ENCODE results near the gene ZNF428.

ZNF428 gene

DNA sequence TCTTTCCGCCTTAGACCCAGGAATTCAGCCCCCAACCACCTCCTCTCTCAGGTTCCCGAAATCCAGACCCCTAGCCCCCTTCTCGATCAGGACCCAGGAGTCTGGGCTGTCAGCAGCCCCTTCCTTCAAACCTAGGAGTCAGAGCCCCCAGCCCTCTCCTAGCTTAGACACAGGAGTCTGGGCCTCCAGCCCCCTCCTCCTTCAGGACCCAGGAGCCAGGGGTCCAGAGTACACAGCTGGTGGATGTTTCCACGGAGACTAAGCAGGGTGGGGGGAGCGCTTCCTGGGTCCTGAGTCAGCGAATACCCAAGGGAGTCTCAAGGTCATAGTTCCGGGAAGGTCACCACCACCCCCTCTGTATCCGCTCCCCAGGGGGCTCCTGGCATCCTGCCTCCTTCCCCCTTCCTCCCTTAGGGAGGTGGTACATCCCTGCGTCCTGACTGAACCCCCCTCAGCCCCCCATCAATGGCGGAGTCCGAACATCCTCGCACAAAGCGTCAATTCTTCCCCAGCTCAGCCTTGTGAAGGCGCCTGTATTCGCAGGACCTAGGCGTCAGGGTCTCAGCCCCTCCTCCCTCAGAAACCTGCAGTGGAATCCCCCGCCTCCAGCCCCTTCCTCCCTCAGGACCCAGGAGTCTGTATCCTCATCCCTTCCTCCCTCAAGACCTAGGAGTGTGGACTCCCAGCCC is 15.6 kb upstream of the ZNF428 start:
- no peaks in the 10 kb centered on the region for H3F3A ChIP-seq (ENCODE audit: low read depth)
- no peaks in the 10 kb centered on the region for H3K79me2 ChIP-seq (ENCODE audit: insufficient read depth, low read length)
- TF ChIP-seq, protein P1, sequence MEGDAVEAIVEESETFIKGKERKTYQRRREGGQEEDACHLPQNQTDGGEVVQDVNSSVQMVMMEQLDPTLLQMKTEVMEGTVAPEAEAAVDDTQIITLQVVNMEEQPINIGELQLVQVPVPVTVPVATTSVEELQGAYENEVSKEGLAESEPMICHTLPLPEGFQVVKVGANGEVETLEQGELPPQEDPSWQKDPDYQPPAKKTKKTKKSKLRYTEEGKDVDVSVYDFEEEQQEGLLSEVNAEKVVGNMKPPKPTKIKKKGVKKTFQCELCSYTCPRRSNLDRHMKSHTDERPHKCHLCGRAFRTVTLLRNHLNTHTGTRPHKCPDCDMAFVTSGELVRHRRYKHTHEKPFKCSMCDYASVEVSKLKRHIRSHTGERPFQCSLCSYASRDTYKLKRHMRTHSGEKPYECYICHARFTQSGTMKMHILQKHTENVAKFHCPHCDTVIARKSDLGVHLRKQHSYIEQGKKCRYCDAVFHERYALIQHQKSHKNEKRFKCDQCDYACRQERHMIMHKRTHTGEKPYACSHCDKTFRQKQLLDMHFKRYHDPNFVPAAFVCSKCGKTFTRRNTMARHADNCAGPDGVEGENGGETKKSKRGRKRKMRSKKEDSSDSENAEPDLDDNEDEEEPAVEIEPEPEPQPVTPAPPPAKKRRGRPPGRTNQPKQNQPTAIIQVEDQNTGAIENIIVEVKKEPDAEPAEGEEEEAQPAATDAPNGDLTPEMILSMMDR (conservative IDR thresholded peaks at IDR 0.05; ENCODE audit: low read length): no peak
- no peak for TF ChIP-seq EZH2phosphoT487 (IDR thresholded peaks at IDR 0.05; ENCODE audit: borderline replicate concordance)
- H3K9ac ChIP-seq (ENCODE audit: low read depth, low read length, poor library complexity, severe bottlenecking): no peak overlapping the region
- no peaks in the 10 kb centered on the region for H3K9me2 ChIP-seq (replicated peaks; ENCODE audit: low read depth, low read length)
- no peaks in the 10 kb centered on the region for H4K20me1 ChIP-seq (ENCODE audit: insufficient read depth, low read length, poor library complexity, severe bottlenecking)
- H3K4me2 ChIP-seq (ENCODE audit: low read depth, low read length, poor library complexity, severe bottlenecking): no peak overlapping the region
- H3K27me3 ChIP-seq (ENCODE audit: insufficient read depth, low read length, poor library complexity, severe bottlenecking): no peaks in the 10 kb centered on the region
- H3K4me1 ChIP-seq (ENCODE audit: insufficient read depth, low read length, poor library complexity, severe bottlenecking): peaks cover 9% of the 10 kb centered on the region
- no peak overlapping the region for H3K4me3 ChIP-seq (ENCODE audit: low read length, poor library complexity, severe bottlenecking)
- H3K9me3 ChIP-seq (ENCODE audit: insufficient read depth, low read depth, low read length): no peaks in the 10 kb centered on the region
- H3K36me3 ChIP-seq (ENCODE audit: insufficient read depth, low read length): no peaks in the 10 kb centered on the region
- no peak overlapping the region for H2AFZ ChIP-seq (ENCODE audit: low read length)

DNA sequence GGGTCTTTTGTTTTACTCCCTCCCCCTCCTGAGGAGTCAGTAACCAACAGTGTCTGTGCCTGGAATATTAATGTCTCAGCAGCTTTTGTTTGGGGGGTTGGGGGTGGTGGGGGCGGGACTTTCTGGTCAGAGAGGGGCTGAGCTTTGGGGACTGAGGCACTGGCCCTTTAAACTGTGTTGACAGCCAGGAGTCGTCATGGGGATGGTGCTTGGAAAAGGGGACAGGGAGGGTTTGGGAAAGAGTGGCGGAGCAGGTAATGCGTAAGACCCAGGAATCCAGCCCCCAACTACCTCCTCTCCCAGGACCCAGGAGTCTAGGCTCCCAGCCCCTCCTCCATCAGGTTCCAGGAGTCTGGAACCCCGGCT is 15.1 kb upstream of the ZNF428 start:
- Histone ChIP-seq H3K9me2 (replicated peaks; ENCODE audit: low read depth, low read length) (no peaks in the 10 kb centered on the region), H4K20me1 (ENCODE audit: insufficient read depth, low read length, poor library complexity, severe bottlenecking) (no peaks in the 10 kb centered on the region), H3K27me3 (ENCODE audit: insufficient read depth, low read length, poor library complexity, severe bottlenecking) (no peaks in the 10 kb centered on the region), H3K4me3 (ENCODE audit: low read length, poor library complexity, severe bottlenecking) (no peak overlapping the region), H3K4me2 (ENCODE audit: low read depth, low read length, poor library complexity, severe bottlenecking) (no peak overlapping the region), H3K9me3 (ENCODE audit: insufficient read depth, low read depth, low read length) (no peaks in the 10 kb centered on the region), H2AFZ (ENCODE audit: low read length) (no peak overlapping the region), H3K36me3 (ENCODE audit: insufficient read depth, low read length) (no peaks in the 10 kb centered on the region), H3F3A (ENCODE audit: low read depth) (no peaks in the 10 kb centered on the region), H3K79me2 (ENCODE audit: insufficient read depth, low read length) (no peaks in the 10 kb centered on the region), H3K4me1 (ENCODE audit: insufficient read depth, low read length, poor library complexity, severe bottlenecking) (peaks cover 7% of the 10 kb centered on the region), H3K9ac (ENCODE audit: low read depth, low read length, poor library complexity, severe bottlenecking) (no peak overlapping the region)
- TF ChIP-seq EZH2phosphoT487 (IDR thresholded peaks at IDR 0.05; ENCODE audit: borderline replicate concordance): no peak
- TF ChIP-seq, protein P1 (conservative IDR thresholded peaks at IDR 0.05; ENCODE audit: low read length): no peak

DNA sequence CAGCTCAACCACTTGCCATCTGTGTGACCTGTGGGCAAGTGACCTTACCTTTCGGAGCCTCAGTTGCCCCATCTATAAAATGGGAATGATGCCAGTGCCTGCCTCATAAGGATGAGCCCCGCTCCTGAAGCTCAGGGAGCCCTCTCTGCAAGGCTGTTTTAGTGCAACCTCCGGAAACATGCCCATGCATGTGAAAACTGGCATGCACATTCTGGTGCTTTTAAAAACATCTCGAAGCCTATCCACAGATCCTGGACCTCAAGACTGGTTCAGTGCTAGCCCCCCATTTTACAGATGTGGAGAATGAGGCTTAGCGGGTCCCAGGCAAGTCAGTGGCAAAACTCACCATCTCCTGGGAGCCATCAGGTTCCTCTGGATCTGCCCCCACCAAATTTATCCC is 14.6 kb upstream of the ZNF428 start:
- H3K9me2 ChIP-seq (replicated peaks; ENCODE audit: low read depth, low read length): no peaks in the 10 kb centered on the region
- no peaks in the 10 kb centered on the region for H3K9me3 ChIP-seq (ENCODE audit: insufficient read depth, low read depth, low read length)
- no peaks in the 10 kb centered on the region for H4K20me1 ChIP-seq (ENCODE audit: insufficient read depth, low read length, poor library complexity, severe bottlenecking)
- H3K4me1 ChIP-seq (ENCODE audit: insufficient read depth, low read length, poor library complexity, severe bottlenecking): peaks cover 5% of the 10 kb centered on the region
- no peaks in the 10 kb centered on the region for H3K27me3 ChIP-seq (ENCODE audit: insufficient read depth, low read length, poor library complexity, severe bottlenecking)
- TF ChIP-seq, protein P1 (conservative IDR thresholded peaks at IDR 0.05; ENCODE audit: low read length): no peak
- TF ChIP-seq EZH2phosphoT487 (IDR thresholded peaks at IDR 0.05; ENCODE audit: borderline replicate concordance): no peak
- no peaks in the 10 kb centered on the region for H3F3A ChIP-seq (ENCODE audit: low read depth)
- no peak overlapping the region for H3K9ac ChIP-seq (ENCODE audit: low read depth, low read length, poor library complexity, severe bottlenecking)
- no peaks in the 10 kb centered on the region for H3K36me3 ChIP-seq (ENCODE audit: insufficient read depth, low read length)
- H3K4me3 ChIP-seq (ENCODE audit: low read length, poor library complexity, severe bottlenecking): no peak overlapping the region
- no peak overlapping the region for H2AFZ ChIP-seq (ENCODE audit: low read length)
- H3K4me2 ChIP-seq (ENCODE audit: low read depth, low read length, poor library complexity, severe bottlenecking): no peak overlapping the region
- H3K79me2 ChIP-seq (ENCODE audit: insufficient read depth, low read length): no peaks in the 10 kb centered on the region

Data from Loucy (cell line).